Stimulated activated CD4-positive, alpha-beta T cell treated with anti-CD3 and anti-CD28 coated beads, Interleukin-2, amount 100 ng/mL, for 48 hours (primary cell): ENCODE data around the gene NR3C1.
"Not testable (repeated sequence)": the region's sequence is repeated elsewhere in the genome, so short reads cannot be mapped to it uniquely, and the experiment has no call there.

ENCODE experiments used
- DNase-seq, 2 donors: peaks; one replicate each; pipeline ENCODE4 v3.0.0-alpha.2; 2020

The NR3C1 gene

DNA sequence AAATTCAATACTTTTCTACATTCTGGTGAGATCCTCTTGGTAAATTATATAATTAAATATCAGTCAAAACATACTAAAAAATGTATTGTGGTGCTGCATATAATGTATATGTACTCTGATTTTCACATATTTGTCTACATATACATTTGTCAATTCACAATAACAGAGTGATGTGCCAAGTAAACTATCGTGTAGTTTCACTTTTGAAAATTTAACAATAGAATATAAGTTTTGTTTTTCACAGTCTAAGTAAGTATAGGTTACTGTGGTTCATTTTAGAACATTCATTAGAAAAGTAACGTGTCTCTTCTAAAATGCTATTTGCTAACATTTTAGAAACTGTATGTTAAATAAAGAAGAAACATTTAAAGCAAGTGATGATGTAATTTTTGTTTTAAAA lies 73.6 kb downstream of the NR3C1 start:
- DNase-seq = no peak

- DNase-seq = no peak
These were observed 74.8 kb downstream of the NR3C1 start for GRCh38 chr5:143328589-143329220.

DNA sequence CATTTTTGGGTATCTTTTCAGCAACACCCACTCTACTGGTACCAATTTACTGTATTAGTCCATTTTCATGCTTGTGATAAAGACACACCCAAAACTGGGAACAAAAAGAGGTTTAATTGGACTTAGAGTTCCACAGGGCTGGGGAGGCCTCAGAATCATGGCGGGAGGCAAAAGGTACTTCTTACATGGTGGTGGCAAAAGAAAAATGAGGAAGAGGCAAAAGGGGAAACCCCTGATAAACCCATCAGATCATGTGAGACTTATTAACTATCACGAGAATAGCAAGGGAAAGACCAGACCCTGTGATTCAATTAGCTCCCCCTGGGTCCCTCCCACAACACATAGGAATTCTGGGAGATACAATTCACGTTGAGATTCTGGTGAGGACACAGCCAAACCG lies 78.4 kb downstream of the NR3C1 start:
- not testable (repeated sequence) for DNase-seq

- DNase-seq = not testable (repeated sequence)
These were observed 80.4 kb downstream of the NR3C1 start for GRCh38 chr5:143322931-143323630.

- no peak for DNase-seq
These were observed 81.3 kb downstream of the NR3C1 start for GRCh38 chr5:143322176-143322575.

DNA sequence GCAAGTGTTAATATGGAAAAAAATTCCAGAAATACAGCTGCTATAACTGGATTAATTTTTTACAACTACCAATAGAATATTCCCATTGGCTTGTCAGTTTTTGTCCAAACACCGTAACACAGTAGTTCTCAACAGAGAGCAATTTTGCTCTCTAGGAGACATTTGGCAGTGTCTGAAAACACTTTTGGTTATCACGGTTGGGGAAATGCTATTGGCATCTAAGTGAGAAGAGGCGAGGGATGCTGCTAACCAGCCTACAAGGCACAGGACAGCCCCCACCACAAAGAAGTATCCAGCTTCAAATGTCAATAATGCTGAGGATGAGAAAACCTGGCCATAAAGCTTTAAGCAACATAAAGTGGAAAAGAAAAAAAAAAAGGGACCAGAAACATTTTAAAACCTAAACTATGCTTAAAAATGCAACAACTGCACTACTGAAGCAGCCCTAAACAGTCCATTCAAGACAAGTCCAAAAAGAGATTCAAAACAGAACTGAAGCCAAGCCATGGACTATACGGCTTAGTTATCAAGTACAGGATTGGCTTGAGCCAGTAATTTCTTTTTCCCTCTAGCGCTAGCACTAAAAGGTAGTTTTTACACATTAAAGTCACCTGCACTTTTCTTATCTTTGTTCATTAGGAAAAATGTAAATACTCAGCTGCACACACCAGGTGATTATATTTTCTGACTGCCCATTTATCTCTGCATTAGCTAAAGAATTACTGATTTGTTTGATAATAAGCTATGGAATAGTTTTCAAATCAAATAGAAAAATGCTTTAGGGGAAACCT lies 83.9 kb downstream of the NR3C1 start:
- no peak for DNase-seq

- no peak for DNase-seq
These were observed 84.7 kb downstream of the NR3C1 start for GRCh38 chr5:143318833-143319232.

DNA sequence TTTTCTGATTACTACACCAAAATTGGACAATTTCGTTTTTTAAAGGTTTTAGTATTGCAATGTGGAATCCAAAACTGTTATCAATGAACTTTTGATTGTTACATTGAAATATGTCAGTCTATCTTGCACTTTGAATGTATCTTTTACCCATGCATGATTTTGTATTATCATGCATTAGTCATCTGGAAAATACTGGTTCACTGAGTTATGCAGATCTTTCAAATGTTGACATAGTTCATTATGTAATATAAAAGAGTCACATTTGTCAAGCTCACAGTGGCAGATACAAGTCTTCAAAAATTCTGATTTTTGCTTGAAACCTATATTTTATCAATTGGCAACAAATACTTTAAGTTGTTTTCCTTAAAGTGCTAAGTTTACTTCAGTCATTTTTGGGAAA lies 85.2 kb downstream of the NR3C1 start:
- DNase-seq = no peak

DNA sequence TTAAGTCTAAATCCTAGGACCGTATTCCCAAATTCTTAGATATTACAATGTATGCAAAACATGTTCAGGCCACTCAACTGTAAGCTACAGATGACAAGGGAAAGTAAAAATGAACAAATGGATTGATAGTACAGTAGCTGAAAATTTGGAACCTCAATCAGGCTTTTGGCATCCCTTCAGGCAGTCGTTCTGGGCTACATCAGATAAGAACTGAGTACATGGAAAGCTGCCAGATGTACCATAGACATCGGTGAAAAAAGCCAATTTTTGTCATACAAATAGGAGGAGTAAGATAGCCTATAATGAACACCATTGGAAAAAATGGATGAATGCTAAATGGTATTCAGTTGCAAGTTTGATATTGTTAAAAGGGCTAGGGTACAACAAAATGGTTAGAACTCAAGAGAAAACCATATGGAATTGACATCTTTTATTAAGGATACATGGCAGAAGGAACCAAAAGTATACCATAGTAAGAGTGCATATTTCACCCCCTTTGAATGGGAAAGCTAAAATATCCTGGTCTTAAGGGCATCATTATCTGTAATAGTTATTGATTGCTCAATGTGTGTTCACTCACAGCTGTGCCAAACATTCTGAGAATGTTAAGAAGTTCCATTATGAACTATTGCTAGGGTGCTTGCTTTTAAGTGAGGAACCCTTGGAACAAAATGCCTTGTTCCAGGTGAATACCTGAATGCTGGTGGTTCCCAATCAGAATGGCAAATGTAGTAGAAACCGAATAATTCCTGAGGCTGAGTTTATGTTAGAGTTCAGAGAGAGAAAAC lies 86.4 kb downstream of the NR3C1 start:
- DNase-seq = no peak

DNA sequence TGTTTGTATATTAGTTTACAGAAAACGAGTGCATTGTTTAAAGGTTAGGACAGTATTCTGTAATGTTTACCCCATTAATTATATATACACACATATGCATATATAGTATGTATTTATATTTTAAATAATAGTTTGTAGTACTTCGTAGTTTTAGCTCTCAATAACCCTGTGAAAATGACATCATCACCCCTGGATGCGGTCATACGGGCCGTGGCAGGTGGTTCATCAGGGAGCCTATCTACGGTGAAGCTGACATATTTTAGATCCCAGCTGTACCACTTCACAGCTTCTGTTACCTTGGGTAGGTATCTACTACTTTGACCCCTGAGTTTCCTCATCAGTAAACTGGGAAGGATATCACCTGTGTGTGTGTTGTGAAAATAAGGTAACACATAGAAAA lies 87.1 kb downstream of the NR3C1 start:
- no peak for DNase-seq

- DNase-seq = no peak
These were observed 87.6 kb downstream of the NR3C1 start for GRCh38 chr5:143315929-143316328.

DNA sequence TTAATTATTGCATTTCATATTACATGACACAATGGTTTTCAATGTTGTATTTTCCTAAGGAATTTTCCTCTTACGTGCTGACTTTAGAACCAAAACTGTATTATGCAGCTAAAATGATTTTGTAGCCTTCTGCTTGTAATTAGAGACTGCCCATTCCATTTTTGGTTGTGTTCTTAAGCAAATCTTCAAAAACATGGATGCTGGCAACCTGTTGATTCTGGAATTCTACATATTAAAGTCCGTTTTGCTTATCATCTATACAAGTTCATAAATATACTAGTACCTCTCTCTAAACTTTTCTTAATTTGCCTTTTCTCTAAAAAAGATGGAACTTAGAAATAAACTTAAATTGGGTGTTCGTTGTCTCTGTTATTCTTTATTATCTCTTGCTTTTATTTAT lies 88.3 kb downstream of the NR3C1 start:
- no peak for DNase-seq

GRCh38 chr5:143314659-143315058 lies 88.8 kb downstream of the NR3C1 start:
- DNase-seq = no peak

DNA sequence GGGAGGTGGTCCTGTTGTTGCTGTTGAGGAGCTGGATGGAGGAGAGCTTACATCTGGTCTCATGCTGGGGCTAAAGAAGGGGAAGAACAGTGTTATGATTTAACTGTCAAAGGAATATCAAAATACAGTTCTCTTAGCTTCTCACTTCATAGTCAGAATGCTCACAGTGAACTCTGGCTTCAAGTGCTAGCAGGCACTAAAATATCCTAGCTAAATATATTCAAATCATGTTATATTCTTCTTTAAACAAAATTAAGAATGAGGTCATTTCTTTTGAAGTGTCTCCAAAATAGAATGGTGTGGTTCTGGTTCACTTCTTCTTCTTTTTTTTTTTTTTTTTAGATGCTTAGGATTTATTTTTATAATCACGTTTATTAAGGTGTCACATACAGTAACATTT lies 89.4 kb downstream of the NR3C1 start:
- no peak for DNase-seq

- DNase-seq = no peak
These were observed 90.1 kb downstream of the NR3C1 start for GRCh38 chr5:143313298-143313852.

DNA sequence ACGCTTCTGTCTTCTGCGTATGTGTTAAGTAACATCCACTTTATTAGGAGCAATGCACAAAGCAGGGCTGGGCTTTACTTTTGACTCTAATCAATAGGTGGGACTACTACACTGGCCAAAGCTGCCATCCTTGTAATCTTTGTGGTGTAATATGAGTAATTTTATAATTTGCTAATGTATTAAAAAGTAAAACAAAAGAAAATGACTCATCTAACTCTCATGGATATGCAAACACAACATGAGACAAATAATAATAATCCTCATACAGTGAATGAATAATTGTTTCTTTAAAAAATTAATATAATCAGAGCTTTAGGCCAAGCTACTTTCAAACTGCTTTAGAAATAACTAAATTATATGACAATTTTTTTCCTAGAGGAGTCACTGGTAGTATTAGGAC lies 90.7 kb downstream of the NR3C1 start:
- DNase-seq = no peak

GRCh38 chr5:143311955-143312354 lies 91.5 kb downstream of the NR3C1 start:
- no peak for DNase-seq

- DNase-seq = no peak
These were observed 92.1 kb downstream of the NR3C1 start for GRCh38 chr5:143311428-143311827.

- no peak for DNase-seq
These were observed 93.6 kb downstream of the NR3C1 start for GRCh38 chr5:143309661-143310431.

- no peak for DNase-seq
These were observed 94.8 kb downstream of the NR3C1 start for GRCh38 chr5:143308731-143309130.

DNA sequence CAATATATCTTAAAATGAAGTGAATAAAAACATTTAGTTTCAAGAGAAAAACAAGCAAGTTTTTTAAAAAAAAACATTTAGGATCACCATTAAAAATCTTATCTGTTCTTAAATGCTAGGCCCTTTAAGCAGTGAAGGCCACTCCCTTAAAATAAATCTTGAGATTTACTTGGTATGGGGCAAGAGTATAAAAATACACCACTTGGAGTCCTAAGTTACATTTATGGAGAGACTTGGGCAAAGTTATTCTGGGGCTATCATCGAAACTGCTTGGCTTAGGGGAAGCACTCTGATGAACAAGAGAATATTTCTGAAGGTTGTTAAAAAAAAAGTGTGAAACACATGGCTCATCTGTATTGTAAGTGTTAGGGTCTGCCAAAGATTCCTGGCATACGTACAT lies 97.4 kb downstream of the NR3C1 start:
- no peak for DNase-seq

DNA sequence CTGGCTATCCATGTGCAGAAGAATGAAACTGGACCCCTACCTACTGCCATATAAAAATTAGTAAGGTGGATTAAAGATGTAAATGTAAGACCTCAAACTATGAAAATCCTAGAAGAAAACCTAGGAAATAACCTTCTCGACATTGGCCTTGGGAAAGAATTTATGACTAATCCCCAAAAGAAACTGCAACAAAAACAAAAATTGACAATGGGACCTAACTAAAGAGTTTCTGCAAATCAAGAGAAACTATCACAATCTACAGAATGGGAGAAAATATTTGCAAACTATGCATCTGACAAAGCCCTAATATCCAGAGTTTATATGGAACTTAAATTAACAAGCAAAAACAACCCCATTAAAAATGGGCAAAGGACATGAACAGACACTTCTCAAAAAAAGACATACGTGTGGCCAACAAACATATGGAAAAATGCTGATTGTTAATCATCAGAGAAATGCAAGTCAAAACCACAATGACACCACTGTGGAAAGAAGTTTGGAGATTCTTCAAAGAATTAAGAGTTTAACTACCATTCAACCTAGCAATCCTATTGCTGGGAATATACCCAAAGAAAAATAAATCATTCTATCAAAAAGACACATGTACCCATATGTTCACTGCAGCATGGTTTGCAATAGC lies 98.5 kb downstream of the NR3C1 start:
- DNase-seq = no peak
